Measurements from ENCODE around the gene ARHGAP32. TPM values are rescaled to one million over a fixed set of nuclear protein-coding genes. Genes with fewer than 3 reads are reported as not detected.

ARHGAP32 gene
- total RNA-seq, 1 experiment from 2014 or later = 22.0 TPM

GRCh38 chr11:129117595-129118350 is 74.4 kb downstream of the ARHGAP32 start:
- Histone ChIP-seq H3K18ac (ENCODE audit: insufficient read length, low read depth, low read length) (no peak overlapping the region), H4K91ac (ENCODE audit: insufficient read length, low read depth, low read length) (no peak overlapping the region), H3K4me2 (ENCODE audit: insufficient read depth, insufficient read length, low read length) (no peak overlapping the region), H2BK20ac (ENCODE audit: low read depth, low read length, poor library complexity, severe bottlenecking) (no peak overlapping the region), H4K8ac (replicated peaks; ENCODE audit: insufficient read length, low read depth, low read length) (no peak overlapping the region), H3K23me2 (ENCODE audit: insufficient read length, low read depth, low read length, poor library complexity, severe bottlenecking) (no peaks in the 10 kb centered on the region), H4K20me1 (ENCODE audit: control insufficient read depth, insufficient read depth, insufficient read length) (no peaks in the 10 kb centered on the region), H3K4me1 (ENCODE audit: insufficient read depth, low read length) (no peaks in the 10 kb centered on the region), H3K27ac (ENCODE audit: insufficient read length, low read depth, low read length) (no peak overlapping the region), H3K9ac (ENCODE audit: extremely low read depth, insufficient read length, low read length) (no peak overlapping the region), H3K14ac (ENCODE audit: insufficient read depth, low read length) (no peak overlapping the region), H2AK5ac (ENCODE audit: insufficient read length, low read length) (no peak overlapping the region), H3K79me1 (ENCODE audit: insufficient read depth, low read depth, low read length, poor library complexity, severe bottlenecking) (no peaks in the 10 kb centered on the region), H3K56ac (ENCODE audit: insufficient read length, low read depth, low read length) (no peak overlapping the region), H2BK15ac (ENCODE audit: low read depth, low read length) (no peak overlapping the region), H3K9me3 (ENCODE audit: control insufficient read depth, low read depth, low read length) (no peaks in the 10 kb centered on the region), H3K27me3 (ENCODE audit: insufficient read depth, low read length) (no peaks in the 10 kb centered on the region), H3K23ac (ENCODE audit: insufficient read length, low read depth, low read length) (no peak overlapping the region), H4K5ac (ENCODE audit: insufficient read length, low read depth, low read length) (no peak overlapping the region), H3T11ph (ENCODE audit: low read length) (no peak overlapping the region), H2AFZ (ENCODE audit: low read length) (no peak overlapping the region), H2BK5ac (ENCODE audit: insufficient read length, low read length) (no peak overlapping the region), H3K4ac (ENCODE audit: low read depth, low read length) (no peak overlapping the region), H3K79me2 (ENCODE audit: insufficient read depth, low read length) (no peaks in the 10 kb centered on the region), H2BK12ac (ENCODE audit: insufficient read length, low read depth, low read length) (no peak overlapping the region), H2BK120ac (ENCODE audit: low read depth, low read length, poor library complexity, severe bottlenecking) (no peak overlapping the region)
- DNase-seq = no peak
- no peaks in the 10 kb centered on the region; a peak in 1 of 5 replicates for H3K9me3 Mint-ChIP-seq
- no CpG with 5 or more reads among the region's 6 CpGs for whole genome bisulfite sequencing (ENCODE audit: extremely low coverage, insufficient read length, low lambda C conversion rate)
- H3K36me3 Mint-ChIP-seq (ENCODE audit: insufficient read depth in 1 of 3, low read depth in 3 of 3) = peaks cover 0 to under 1% (median 0%) of the 10 kb centered on the region in 3 experiments; a peak in 1 of 7 replicates
- peaks cover 0 to 3% of the 10 kb centered on the region in 2 experiments; a peak in 3 of 4 replicates for H3K4me1 Mint-ChIP-seq
- H3K4me3 Mint-ChIP-seq = no peak overlapping the region
- no peaks in the 10 kb centered on the region for H3K27me3 Mint-ChIP-seq (ENCODE audit: low read depth)
- H3K27ac Mint-ChIP-seq = no peak overlapping the region; a peak in 1 of 7 replicates
- TF ChIP-seq, protein P1, sequence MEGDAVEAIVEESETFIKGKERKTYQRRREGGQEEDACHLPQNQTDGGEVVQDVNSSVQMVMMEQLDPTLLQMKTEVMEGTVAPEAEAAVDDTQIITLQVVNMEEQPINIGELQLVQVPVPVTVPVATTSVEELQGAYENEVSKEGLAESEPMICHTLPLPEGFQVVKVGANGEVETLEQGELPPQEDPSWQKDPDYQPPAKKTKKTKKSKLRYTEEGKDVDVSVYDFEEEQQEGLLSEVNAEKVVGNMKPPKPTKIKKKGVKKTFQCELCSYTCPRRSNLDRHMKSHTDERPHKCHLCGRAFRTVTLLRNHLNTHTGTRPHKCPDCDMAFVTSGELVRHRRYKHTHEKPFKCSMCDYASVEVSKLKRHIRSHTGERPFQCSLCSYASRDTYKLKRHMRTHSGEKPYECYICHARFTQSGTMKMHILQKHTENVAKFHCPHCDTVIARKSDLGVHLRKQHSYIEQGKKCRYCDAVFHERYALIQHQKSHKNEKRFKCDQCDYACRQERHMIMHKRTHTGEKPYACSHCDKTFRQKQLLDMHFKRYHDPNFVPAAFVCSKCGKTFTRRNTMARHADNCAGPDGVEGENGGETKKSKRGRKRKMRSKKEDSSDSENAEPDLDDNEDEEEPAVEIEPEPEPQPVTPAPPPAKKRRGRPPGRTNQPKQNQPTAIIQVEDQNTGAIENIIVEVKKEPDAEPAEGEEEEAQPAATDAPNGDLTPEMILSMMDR (conservative IDR thresholded peaks at IDR 0.05) = peak; percentile 96
